ENCODE measurements around the gene ITCH. TPM values are rescaled to one million over a fixed set of nuclear protein-coding genes. Genes with fewer than 3 reads are reported as not detected.

Gene ITCH
- total and polyA plus RNA-seq, 4 donors = 9.3 to 68.1 (median 30.4) TPM

DNA sequence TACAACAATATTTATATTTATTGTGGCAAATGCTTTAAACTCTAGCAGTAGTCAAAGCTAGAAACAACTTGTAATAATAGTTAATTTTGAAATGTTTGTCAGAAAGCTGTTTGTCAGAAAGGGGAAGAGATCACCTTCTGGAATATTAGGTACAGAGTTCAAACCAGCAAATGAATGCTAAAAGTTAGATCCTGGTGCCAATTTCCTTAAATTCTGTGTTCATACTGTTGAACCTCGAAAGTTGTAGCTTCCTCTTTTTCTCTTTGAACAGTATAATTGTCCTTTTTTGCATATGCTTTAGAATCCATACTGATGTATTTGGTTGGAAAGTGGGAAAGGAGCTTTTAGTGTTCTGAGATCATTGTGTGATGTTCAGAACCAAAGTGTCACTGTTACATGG lies 22.4 kb downstream of the ITCH start:
- ATAC-seq (ENCODE audit: insufficient read depth, low FRiP score) = no peak
- Histone ChIP-seq H3K27ac (ENCODE audit: low read depth in 1 of 2, low read length in 1 of 2) (no peak overlapping the region), H3K4me3 (no peak overlapping the region), H3K9ac (ENCODE audit: insufficient read depth in 1 of 2, low read length in 2 of 2) (no peak overlapping the region), H3K27me3 (ENCODE audit: control insufficient read depth in 3 of 3, insufficient read depth in 3 of 3, low read length in 2 of 3) (no peaks in the 10 kb centered on the region), H3K4me1 (ENCODE audit: control insufficient read depth in 5 of 5, insufficient read depth in 5 of 5, low read length in 5 of 5) (peaks cover 0 to 8% (median 0%) of the 10 kb centered on the region in 5 donors), H3K36me3 (ENCODE audit: control insufficient read depth in 4 of 4, insufficient read depth in 4 of 4, low read length in 4 of 4) (peaks cover 0 to 5% (median 2%) of the 10 kb centered on the region in 4 donors), H3K9me3 (ENCODE audit: control insufficient read depth in 4 of 4, insufficient read depth in 3 of 4, low read length in 3 of 4) (no peaks in the 10 kb centered on the region)
- no peak for TF ChIP-seq CTCF (IDR thresholded peaks at IDR 0.05; ENCODE audit: control extremely low read depth, extremely low read depth)
- DNase-seq = no peak
- 19 to 49% methylated on average over 1 of the region's 1 CpG for WGBS, 2 donors

DNA sequence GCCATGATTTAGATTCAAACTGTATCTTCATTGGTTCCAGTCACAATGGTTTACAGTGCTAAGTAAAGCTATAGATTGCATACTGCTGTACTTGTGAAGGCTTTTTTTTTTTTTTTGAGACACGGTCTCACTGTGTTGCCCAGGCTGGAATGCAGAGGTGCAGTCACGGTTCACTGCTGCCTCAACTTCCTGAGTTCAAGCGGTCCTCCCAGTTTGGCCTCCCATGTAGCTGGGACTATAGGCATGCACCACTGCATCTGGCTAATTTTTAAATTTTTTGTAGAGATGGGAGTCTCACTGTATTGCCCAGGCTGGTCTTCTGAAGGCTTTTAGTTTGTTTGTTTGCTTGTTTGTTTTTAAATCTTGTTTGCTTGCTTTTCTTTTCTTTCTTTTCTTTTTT lies 24.9 kb downstream of the ITCH start:
- Histone ChIP-seq H3K4me3 (no peak overlapping the region), H3K27me3 (ENCODE audit: control insufficient read depth in 3 of 3, insufficient read depth in 3 of 3, low read length in 2 of 3) (no peaks in the 10 kb centered on the region), H3K9me3 (ENCODE audit: control insufficient read depth in 4 of 4, insufficient read depth in 3 of 4, low read length in 3 of 4) (no peaks in the 10 kb centered on the region), H3K36me3 (ENCODE audit: control insufficient read depth in 4 of 4, insufficient read depth in 4 of 4, low read length in 4 of 4) (peaks cover 0 to 7% (median 4%) of the 10 kb centered on the region in 4 donors), H3K9ac (ENCODE audit: insufficient read depth in 1 of 2, low read length in 2 of 2) (no peak overlapping the region), H3K27ac (ENCODE audit: low read depth in 1 of 2, low read length in 1 of 2) (no peak overlapping the region), H3K4me1 (ENCODE audit: control insufficient read depth in 5 of 5, insufficient read depth in 5 of 5, low read length in 5 of 5) (peaks cover 0 to 16% (median 0%) of the 10 kb centered on the region in 5 donors)
- ATAC-seq (ENCODE audit: insufficient read depth, low FRiP score) = no peak
- 91 to 95% methylated on average over 3 of the region's 3 CpGs for WGBS, 2 donors
- TF ChIP-seq CTCF (IDR thresholded peaks at IDR 0.05; ENCODE audit: control extremely low read depth, extremely low read depth) = no peak
- DNase-seq = no peak

DNA sequence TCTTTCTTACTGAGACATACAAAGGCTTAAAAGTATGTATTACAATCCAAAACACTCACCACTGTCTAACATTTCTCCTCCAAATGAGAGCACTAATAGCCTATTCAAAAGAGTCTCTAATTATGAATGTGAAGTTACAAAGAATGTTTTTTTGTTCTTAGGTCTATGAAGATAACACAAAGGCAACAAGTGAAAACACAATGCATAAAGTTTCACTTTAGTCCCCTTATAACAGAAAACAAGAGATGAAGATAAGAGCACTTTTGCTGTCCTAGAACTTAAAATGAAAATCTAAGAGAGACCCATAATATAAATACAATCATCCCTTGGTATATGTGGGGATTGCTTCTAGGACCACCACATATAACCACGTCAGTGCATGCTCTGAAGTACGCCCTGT lies 25.6 kb downstream of the ITCH start:
- WGBS, 2 donors = 95 to 98% methylated on average over 2 of the region's 2 CpGs

More for the DNA sequence above, 25.6 kb downstream of the ITCH start:
- Histone ChIP-seq H3K27ac (ENCODE audit: low read depth in 1 of 2, low read length in 1 of 2) (no peak overlapping the region), H3K9ac (ENCODE audit: insufficient read depth in 1 of 2, low read length in 2 of 2) (no peak overlapping the region), H3K9me3 (ENCODE audit: control insufficient read depth in 4 of 4, insufficient read depth in 3 of 4, low read length in 3 of 4) (no peaks in the 10 kb centered on the region), H3K4me3 (no peak overlapping the region), H3K4me1 (ENCODE audit: control insufficient read depth in 5 of 5, insufficient read depth in 5 of 5, low read length in 5 of 5) (peaks cover 0 to 16% (median 0%) of the 10 kb centered on the region in 5 donors), H3K27me3 (ENCODE audit: control insufficient read depth in 3 of 3, insufficient read depth in 3 of 3, low read length in 2 of 3) (no peaks in the 10 kb centered on the region), H3K36me3 (ENCODE audit: control insufficient read depth in 4 of 4, insufficient read depth in 4 of 4, low read length in 4 of 4) (peaks cover 0 to 9% (median 7%) of the 10 kb centered on the region in 4 donors)
- TF ChIP-seq CTCF (IDR thresholded peaks at IDR 0.05; ENCODE audit: control extremely low read depth, extremely low read depth) = no peak
- DNase-seq = no peak
- ATAC-seq (ENCODE audit: insufficient read depth, low FRiP score) = no peak
